ENCODE results near the gene SERPINH1.

Gene SERPINH1

GRCh38 chr11:75531325-75531724 lies 30.7 kb upstream of the SERPINH1 start:
- H3K4me3 ChIP-seq (ENCODE audit: low read depth, low read length), result no peak overlapping the region
- no peak for DNase-seq (ENCODE audit: low read depth)

- H3K4me3 ChIP-seq (ENCODE audit: low read depth, low read length), result no peak overlapping the region
- DNase-seq (ENCODE audit: low read depth), result no peak
Observed at GRCh38 chr11:75532200-75533048, 29.6 kb upstream of the SERPINH1 start.

GRCh38 chr11:75533896-75534258 lies 28.2 kb upstream of the SERPINH1 start:
- DNase-seq (ENCODE audit: low read depth), result no peak
- H3K4me3 ChIP-seq (ENCODE audit: low read depth, low read length), result no peak overlapping the region

- H3K4me3 ChIP-seq (ENCODE audit: low read depth, low read length), result no peak overlapping the region
- DNase-seq (ENCODE audit: low read depth), result no peak
Observed at GRCh38 chr11:75534259-75535069, 27.6 kb upstream of the SERPINH1 start.

GRCh38 chr11:75535071-75535470 lies 27.0 kb upstream of the SERPINH1 start:
- H3K4me3 ChIP-seq (ENCODE audit: low read depth, low read length), result no peak overlapping the region
- no peak for DNase-seq (ENCODE audit: low read depth)

GRCh38 chr11:75536786-75537641 lies 25.0 kb upstream of the SERPINH1 start:
- no peak for DNase-seq (ENCODE audit: low read depth)
- no peak overlapping the region for H3K4me3 ChIP-seq (ENCODE audit: low read depth, low read length)

GRCh38 chr11:75537740-75538139 lies 24.3 kb upstream of the SERPINH1 start:
- DNase-seq (ENCODE audit: low read depth), result no peak
- H3K4me3 ChIP-seq (ENCODE audit: low read depth, low read length), result no peak overlapping the region

GRCh38 chr11:75538150-75538942 lies 23.7 kb upstream of the SERPINH1 start:
- DNase-seq (ENCODE audit: low read depth), result no peak
- no peak overlapping the region for H3K4me3 ChIP-seq (ENCODE audit: low read depth, low read length)

- H3K4me3 ChIP-seq (ENCODE audit: low read depth, low read length), result no peak overlapping the region
- DNase-seq (ENCODE audit: low read depth), result no peak
Observed at GRCh38 chr11:75539459-75540334, 22.4 kb upstream of the SERPINH1 start.

GRCh38 chr11:75541193-75542087 lies 20.6 kb upstream of the SERPINH1 start:
- DNase-seq (ENCODE audit: low read depth), result no peak
- H3K4me3 ChIP-seq (ENCODE audit: low read depth, low read length), result no peak overlapping the region

GRCh38 chr11:75542088-75542438 lies 20.0 kb upstream of the SERPINH1 start:
- no peak for DNase-seq (ENCODE audit: low read depth)
- no peak overlapping the region for H3K4me3 ChIP-seq (ENCODE audit: low read depth, low read length)

- no peak overlapping the region for H3K4me3 ChIP-seq (ENCODE audit: low read depth, low read length)
- DNase-seq (ENCODE audit: low read depth), result no peak
Observed at GRCh38 chr11:75543806-75544205, 18.2 kb upstream of the SERPINH1 start.

GRCh38 chr11:75547177-75547576 lies 14.9 kb upstream of the SERPINH1 start:
- H3K4me3 ChIP-seq (ENCODE audit: low read depth, low read length), result no peak overlapping the region
- DNase-seq (ENCODE audit: low read depth), result no peak

GRCh38 chr11:75547617-75548058 lies 14.4 kb upstream of the SERPINH1 start:
- H3K4me3 ChIP-seq (ENCODE audit: low read depth, low read length), result no peak overlapping the region
- no peak for DNase-seq (ENCODE audit: low read depth)

- no peak for DNase-seq (ENCODE audit: low read depth)
- no peak overlapping the region for H3K4me3 ChIP-seq (ENCODE audit: low read depth, low read length)
Observed at GRCh38 chr11:75548595-75549272, 13.3 kb upstream of the SERPINH1 start.

GRCh38 chr11:75549370-75549958 lies 12.6 kb upstream of the SERPINH1 start:
- DNase-seq (ENCODE audit: low read depth), result no peak
- H3K4me3 ChIP-seq (ENCODE audit: low read depth, low read length), result no peak overlapping the region

Measured in skeletal muscle cell (primary cell).